ENCODE measurements around the gene CACNA2D3. TPM values are rescaled to one million over a fixed set of nuclear protein-coding genes. Genes with fewer than 3 reads are reported as not detected.
A peak's percentile ranks its signal among the peaks of the same experiment; 100 is the strongest.

CACNA2D3 gene
- total RNA-seq, 2 experiments from 2014 or later: not detected

DNA sequence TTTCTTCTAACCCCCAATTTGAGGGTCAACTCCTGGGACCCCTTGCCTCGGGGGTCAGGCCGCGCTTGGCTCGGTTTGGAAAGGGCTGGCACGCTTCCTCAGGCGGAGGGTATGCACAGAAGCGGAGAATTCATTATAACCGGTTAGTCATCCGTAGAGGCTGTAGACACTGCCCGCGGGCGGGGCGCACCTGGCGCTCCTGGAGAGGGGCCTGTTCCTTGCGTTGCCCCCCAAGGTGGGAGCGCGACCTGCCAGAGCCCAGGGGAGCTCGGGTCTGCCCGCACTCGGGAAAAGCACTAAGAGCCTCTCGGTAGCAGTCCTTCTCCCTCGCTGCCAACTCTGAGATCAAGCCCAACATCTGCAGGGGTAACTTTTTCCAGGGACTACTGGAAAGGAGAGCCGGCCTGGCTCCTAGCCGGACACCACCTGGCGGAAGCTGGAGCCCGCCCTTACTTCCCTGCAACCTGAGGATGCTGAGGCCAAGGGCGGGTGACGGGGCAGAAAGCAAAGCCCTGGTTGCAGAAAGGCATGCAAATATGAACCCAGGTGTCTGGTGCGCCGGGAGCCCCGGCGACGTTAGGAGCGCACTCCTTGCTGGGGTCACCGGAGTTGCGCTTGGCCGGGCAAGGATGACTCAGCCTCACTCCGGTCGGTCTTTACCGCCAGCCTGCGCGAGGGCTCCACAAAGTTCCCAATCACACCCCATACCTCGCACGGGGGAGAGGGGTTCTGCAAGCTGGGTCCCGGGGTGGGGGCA lies 1.5 kb upstream of the CACNA2D3 start:
- POLR2A ChIA-PET: no interaction called here
- H3K27me3 Mint-ChIP-seq: peaks cover 42% of the 10 kb centered on the region
- H3K27ac Mint-ChIP-seq: no peak overlapping the region
- H3K4me3 Mint-ChIP-seq: no peak overlapping the region
- DNase-seq (no peak), ATAC-seq (ENCODE audit: low read depth) (no peak)
- no peaks in the 10 kb centered on the region for H3K36me3 Mint-ChIP-seq
- H3K4me1 Mint-ChIP-seq: peaks cover 2% of the 10 kb centered on the region
- H3K9me3 Mint-ChIP-seq: peaks cover 3% of the 10 kb centered on the region

DNA sequence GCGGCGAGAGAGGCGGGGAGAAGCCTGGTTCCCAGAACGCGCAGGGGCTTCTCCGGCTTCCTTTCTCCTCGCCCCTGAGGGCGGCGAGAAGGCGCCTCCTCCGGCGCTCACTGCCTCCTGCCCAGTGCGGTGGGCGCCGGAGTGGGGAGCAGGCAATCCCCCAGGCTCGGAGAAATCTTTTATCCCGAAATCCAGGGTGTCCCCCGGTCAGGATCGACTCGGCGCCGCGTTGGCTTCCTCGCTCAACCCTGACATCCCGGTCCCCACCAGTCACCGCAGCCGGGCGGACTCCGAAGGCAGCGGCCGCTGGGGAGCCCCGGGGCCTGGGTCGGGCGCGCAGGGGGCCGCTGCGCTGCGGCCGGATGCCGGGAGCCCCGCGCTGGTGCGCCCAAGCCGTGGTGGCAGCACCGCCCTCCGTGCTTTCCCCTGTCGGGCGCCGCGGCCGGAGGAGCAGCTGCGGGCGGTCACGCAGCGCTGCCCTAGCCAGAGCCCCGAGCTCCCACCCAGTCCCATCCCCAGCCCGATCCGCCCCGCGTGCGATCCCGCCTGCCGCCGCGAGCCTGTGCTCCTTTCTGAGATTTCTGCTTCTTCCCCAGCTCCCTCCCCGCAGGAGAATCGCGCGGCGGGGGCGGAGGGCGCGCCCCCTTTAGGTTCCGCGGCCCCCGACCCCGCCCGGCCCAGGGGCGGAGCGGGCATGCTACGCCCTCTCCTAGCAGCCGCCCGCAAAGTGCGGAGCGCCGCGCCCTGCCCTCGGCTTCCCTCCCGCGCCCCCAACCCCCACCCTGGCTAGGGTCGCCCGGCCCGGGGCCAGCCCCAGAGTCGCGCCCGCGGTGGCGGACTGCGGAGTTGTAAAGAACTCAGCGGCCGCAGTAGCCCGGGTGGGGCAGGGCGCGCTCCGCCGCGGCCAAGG lies 683 bp upstream of the CACNA2D3 start:
- POLR2A ChIA-PET: no interaction called here
- no peak overlapping the region for H3K27ac Mint-ChIP-seq
- no peak for DNase-seq
- H3K4me3 Mint-ChIP-seq: no peak overlapping the region
- ATAC-seq (ENCODE audit: low read depth): no peak
- no peaks in the 10 kb centered on the region for H3K36me3 Mint-ChIP-seq
- peaks cover 2% of the 10 kb centered on the region for H3K4me1 Mint-ChIP-seq
- no peaks in the 10 kb centered on the region for H3K9me3 Mint-ChIP-seq
- H3K27me3 Mint-ChIP-seq: peaks cover 43% of the 10 kb centered on the region

DNA sequence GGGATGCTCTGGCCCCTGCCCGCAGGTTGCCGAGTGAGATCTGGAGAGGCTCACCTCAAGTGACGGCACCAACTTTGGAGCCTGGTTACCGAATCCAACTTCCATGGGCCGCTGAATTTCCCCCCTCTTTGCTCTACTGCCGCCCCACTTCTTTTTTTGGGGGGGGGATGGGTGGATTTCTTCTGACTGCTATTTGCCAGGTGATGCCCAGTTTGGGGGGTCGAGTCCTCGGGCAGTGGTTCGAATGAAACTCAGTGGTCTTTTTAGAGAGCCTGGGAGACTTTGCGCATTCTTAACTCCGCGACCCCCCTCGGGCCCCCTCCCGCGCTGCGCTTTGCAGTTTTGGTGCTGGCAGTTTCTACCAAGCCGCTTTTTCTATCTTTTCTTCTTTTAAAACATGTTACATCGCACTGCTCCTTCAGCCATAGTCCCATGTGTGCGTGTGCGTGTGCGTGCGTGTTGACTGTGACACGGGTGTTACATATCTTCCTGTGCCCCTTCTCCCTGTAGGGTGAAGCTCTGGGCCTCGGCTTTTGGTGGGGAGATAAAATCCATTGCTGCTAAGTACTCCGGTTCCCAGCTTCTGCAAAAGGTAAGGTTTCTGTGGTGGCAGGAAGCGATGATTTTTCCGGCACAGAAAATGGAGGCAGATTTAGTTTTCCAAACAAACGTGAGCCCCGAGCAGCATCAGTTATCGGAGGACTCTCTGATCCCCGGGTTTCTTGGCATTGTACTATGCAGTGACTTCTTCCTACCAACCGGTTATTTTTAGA lies 837 bp downstream of the CACNA2D3 start:
- H3K4me3 Mint-ChIP-seq: peak overlapping the region; percentile 36
- DNase-seq: no peak
- no peaks in the 10 kb centered on the region for H3K36me3 Mint-ChIP-seq
- ATAC-seq (ENCODE audit: low read depth): no peak
- POLR2A ChIA-PET: no interaction called here
- peaks cover 43% of the 10 kb centered on the region for H3K27me3 Mint-ChIP-seq
- no peaks in the 10 kb centered on the region for H3K9me3 Mint-ChIP-seq
- H3K4me1 Mint-ChIP-seq: peaks cover 2% of the 10 kb centered on the region
- peak overlapping the region; percentile 31 for H3K27ac Mint-ChIP-seq

DNA sequence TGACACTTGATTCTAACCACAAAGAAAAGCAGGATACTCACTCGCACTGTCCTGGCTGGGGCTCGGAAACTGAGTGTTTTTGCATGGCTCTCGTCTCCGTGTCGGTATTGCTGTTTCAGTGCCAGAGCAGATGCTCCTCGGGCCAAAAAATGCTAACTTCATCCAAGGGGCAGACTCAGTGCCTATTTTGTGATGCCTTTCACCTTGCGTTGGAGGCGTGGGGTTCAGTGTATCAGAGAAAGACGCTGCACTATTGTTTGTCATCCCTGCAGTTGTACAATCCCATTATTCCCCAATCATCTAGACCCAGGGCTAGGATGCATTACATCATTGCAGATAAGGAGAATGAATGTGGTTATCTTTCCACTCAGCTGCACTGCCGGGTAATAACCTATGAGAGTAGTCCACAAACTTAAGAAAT lies 1.4 kb downstream of the CACNA2D3 start:
- POLR2A ChIA-PET: no interaction called here
- H3K4me1 Mint-ChIP-seq: peaks cover 2% of the 10 kb centered on the region
- no peak overlapping the region for H3K4me3 Mint-ChIP-seq
- no peak overlapping the region for H3K27ac Mint-ChIP-seq
- DNase-seq (no peak), ATAC-seq (ENCODE audit: low read depth) (no peak)
- no peaks in the 10 kb centered on the region for H3K36me3 Mint-ChIP-seq
- no peaks in the 10 kb centered on the region for H3K9me3 Mint-ChIP-seq
- peaks cover 46% of the 10 kb centered on the region for H3K27me3 Mint-ChIP-seq

DNA sequence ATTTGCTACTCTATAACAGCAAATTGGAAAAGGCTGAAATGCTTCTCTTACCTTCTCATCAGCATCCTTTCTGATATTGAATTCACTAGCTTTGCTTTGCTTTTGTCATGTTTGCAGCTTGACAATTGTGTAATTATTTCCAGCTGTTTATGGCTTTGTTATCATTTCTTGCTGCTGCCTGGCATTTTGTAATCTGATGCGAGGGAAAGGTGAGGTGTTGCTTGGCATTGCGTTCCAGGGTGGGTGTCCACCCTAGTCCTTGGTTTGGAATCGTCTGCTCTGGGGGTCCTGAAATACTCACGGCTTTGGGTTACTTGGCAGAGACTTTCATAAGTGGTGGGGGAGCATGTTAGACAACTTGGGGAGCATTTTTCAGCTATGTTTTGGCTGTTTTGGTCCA lies 2.9 kb downstream of the CACNA2D3 start:
- Mint-ChIP-seq H3K9me3 (no peaks in the 10 kb centered on the region), H3K4me3 (no peak overlapping the region), H3K27ac (no peak overlapping the region), H3K36me3 (no peaks in the 10 kb centered on the region), H3K27me3 (peaks cover 38% of the 10 kb centered on the region), H3K4me1 (peaks cover 2% of the 10 kb centered on the region)
- POLR2A ChIA-PET: no interaction called here
- ATAC-seq (ENCODE audit: low read depth): no peak
- DNase-seq: no peak

DNA sequence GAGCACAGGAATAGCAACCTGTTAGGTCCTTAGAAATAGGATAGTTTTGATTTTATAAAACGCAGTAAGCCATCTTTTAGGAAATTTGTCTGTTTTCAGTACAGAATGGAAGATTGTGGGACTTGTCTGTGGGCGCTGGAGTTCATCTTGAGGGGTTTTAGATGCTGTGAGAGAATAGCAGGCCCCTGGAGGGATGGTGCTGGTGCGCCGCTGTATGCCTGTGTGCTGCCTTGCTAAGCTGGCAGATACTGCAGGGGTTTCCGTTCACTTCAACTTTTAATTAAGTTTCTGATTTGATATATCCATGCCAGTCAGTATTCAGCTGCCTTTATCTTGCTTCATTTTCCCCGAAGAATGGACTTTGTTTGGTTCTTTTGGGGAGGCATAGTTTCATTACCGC lies 4.2 kb downstream of the CACNA2D3 start:
- H3K4me1 Mint-ChIP-seq: peaks cover 2% of the 10 kb centered on the region
- POLR2A ChIA-PET: no interaction called here

DNA sequence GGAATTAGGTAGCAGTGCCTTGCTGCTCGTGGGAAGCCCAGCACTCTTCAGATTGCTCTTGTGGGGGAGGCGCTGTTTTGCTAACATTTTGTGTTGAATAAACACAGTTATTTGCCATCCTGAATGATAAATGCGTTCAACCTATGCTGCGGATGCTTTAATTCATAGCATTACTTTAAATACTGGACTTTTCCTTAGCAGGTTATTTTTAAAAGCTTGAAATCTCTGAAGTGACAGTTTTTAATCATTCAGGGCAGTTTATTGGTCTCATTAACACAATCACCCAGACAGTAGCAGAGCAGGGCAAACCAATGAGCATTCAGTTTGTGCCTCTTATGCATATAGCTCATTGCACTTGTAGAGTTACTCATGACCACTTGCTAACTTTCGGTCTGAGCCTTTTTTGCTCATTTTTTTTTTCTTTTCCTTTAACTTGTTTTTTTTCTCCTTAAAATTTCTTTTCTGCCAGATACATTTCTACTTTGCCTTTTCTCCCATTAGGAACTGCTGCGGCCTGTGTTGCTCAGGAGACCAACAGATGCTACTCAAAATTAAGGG lies 5.2 kb downstream of the CACNA2D3 start:
- Mint-ChIP-seq H3K4me1 (peaks cover 2% of the 10 kb centered on the region), H3K9me3 (no peaks in the 10 kb centered on the region), H3K27me3 (peaks cover 33% of the 10 kb centered on the region), H3K4me3 (no peak overlapping the region), H3K27ac (no peak overlapping the region), H3K36me3 (no peaks in the 10 kb centered on the region)
- DNase-seq (no peak), ATAC-seq (ENCODE audit: low read depth) (no peak)
- POLR2A ChIA-PET: no interaction called here

More for the DNA sequence above, 4.2 kb downstream of the CACNA2D3 start:
- H3K27me3 Mint-ChIP-seq: peaks cover 33% of the 10 kb centered on the region
- no peak overlapping the region for H3K4me3 Mint-ChIP-seq
- H3K27ac Mint-ChIP-seq: no peak overlapping the region
- no peaks in the 10 kb centered on the region for H3K9me3 Mint-ChIP-seq
- ATAC-seq (ENCODE audit: low read depth) (no peak), DNase-seq (no peak)
- H3K36me3 Mint-ChIP-seq: no peaks in the 10 kb centered on the region

DNA sequence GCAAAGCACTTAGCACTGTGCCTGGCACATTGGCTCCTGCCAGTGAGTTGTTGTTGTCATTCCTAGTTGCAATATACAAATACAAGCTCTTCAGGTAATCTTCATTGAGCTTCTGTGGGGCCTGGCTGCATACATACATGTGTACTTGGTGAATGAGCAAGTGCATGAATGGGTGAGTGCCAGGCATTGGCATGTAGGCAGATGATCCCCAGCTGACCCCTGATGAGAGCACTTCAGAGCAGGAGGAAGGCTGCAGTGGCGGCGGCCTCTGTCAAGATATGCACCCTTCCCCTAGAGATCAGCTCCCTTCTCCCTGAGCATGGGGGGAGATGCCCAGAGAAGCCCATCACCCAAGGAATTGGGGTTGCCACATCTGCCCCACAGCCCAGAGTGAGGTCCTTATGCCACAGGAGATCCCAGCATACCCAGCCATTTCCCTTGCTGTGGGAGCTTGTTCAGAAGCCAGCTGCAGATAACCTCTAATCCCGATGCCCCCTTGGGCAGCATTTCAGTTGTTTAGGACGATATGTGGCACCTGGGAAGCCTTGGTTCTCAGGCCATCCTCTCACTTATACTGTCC lies 8.8 kb downstream of the CACNA2D3 start:
- no peak overlapping the region for H3K4me3 Mint-ChIP-seq
- H3K36me3 Mint-ChIP-seq: no peaks in the 10 kb centered on the region
- POLR2A ChIA-PET: no interaction called here

DNA sequence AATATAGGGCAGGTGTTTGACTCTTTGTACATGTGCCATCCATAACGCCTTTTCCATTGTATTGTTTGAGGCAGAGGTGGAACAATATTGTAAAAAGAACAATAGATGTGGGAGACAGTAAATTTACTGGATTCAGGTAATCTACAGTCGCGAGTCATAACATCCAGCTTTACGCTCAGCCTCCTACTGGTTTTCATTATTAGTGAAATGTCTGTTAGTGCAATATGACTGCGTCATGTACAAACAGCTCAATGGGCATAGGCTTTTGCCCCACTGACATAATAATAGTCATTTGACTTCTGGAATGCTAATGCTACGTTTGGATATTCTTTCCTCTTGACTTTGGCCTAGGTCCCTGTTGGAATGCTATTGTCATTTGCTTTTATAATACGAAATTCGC lies 9.5 kb downstream of the CACNA2D3 start:
- H3K4me1 Mint-ChIP-seq: no peaks in the 10 kb centered on the region
- H3K36me3 Mint-ChIP-seq: no peaks in the 10 kb centered on the region
- H3K4me3 Mint-ChIP-seq: no peak overlapping the region
- H3K9me3 Mint-ChIP-seq: no peaks in the 10 kb centered on the region
- POLR2A ChIA-PET: no interaction called here
- peaks cover 4% of the 10 kb centered on the region for H3K27me3 Mint-ChIP-seq
- no peak overlapping the region for H3K27ac Mint-ChIP-seq
- ATAC-seq (ENCODE audit: low read depth): no peak
- DNase-seq: no peak

More for the DNA sequence above, 8.8 kb downstream of the CACNA2D3 start:
- H3K27ac Mint-ChIP-seq: no peak overlapping the region
- DNase-seq (no peak), ATAC-seq (ENCODE audit: low read depth) (no peak)
- no peaks in the 10 kb centered on the region for H3K4me1 Mint-ChIP-seq
- H3K9me3 Mint-ChIP-seq: no peaks in the 10 kb centered on the region
- peaks cover 4% of the 10 kb centered on the region for H3K27me3 Mint-ChIP-seq

DNA sequence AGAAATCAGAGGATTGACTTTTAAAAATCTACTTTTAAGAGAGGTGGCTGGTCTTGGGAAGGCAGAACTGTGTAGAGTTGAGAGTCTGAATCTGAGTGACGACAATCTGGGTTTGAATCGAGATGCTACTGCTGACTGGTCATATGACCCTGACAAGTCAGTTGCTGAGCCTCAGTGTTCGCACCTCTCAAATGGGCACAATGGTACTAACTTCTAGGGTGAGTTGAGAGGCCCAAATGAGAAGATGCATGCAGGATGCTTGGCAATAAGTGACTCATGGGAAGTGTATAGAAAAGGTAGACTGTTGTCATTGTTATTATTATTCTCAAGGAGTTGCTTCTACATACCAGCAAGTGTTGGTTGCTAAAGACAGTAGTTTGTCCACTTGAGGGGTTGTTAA lies 10.3 kb downstream of the CACNA2D3 start:
- H3K27ac Mint-ChIP-seq: no peak overlapping the region
- ATAC-seq (ENCODE audit: low read depth): no peak
- H3K36me3 Mint-ChIP-seq: no peaks in the 10 kb centered on the region
- no peaks in the 10 kb centered on the region for H3K9me3 Mint-ChIP-seq
- DNase-seq: no peak
- H3K27me3 Mint-ChIP-seq: peaks cover 4% of the 10 kb centered on the region
- H3K4me3 Mint-ChIP-seq: no peak overlapping the region
- POLR2A ChIA-PET: no interaction called here
- no peaks in the 10 kb centered on the region for H3K4me1 Mint-ChIP-seq

DNA sequence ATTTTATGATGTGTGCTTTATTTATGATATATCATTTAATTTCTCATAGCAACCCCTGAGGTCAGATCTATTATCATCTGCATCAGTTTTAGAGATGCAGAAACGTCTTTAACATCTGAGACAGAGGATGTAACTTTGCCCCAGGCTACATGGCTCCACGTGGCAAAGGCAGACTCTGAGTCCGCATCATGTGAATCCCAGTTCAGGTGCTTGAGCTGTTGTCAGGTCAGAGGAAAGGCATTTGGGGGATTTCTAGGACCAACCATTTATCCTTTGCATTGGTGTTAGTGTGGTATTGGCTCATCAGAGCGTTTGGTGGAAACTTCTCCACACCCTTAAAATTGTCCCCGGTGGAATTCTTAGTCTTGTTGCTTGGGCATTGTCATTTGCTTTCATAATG lies 10.8 kb downstream of the CACNA2D3 start:
- H3K27ac Mint-ChIP-seq: no peak overlapping the region
- peaks cover 4% of the 10 kb centered on the region for H3K27me3 Mint-ChIP-seq
- no peak for DNase-seq
- H3K4me3 Mint-ChIP-seq: no peak overlapping the region
- H3K9me3 Mint-ChIP-seq: no peaks in the 10 kb centered on the region
- ATAC-seq (ENCODE audit: low read depth): no peak
- no peaks in the 10 kb centered on the region for H3K36me3 Mint-ChIP-seq
- POLR2A ChIA-PET: no interaction called here
- no peaks in the 10 kb centered on the region for H3K4me1 Mint-ChIP-seq

DNA sequence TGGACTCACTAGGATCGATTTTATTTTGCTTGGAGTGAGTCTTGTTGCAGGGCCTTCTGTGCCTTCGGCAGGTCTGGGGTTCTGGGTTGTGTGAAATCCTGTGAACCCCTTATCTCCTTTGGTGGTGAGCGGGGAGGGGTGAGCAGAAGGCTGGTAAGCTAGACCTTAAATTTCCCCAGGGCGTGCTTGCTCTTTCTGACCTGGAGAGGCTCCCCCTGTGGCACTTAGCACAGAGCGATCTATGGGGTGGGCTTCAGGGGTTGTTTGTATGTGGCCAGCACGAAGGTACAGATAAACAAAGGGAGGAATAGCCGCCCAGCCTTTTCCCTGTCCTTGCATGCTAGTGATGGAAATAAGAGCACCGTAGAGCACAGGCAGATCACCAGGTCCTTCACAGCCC lies 11.8 kb downstream of the CACNA2D3 start:
- POLR2A ChIA-PET: no interaction called here

DNA sequence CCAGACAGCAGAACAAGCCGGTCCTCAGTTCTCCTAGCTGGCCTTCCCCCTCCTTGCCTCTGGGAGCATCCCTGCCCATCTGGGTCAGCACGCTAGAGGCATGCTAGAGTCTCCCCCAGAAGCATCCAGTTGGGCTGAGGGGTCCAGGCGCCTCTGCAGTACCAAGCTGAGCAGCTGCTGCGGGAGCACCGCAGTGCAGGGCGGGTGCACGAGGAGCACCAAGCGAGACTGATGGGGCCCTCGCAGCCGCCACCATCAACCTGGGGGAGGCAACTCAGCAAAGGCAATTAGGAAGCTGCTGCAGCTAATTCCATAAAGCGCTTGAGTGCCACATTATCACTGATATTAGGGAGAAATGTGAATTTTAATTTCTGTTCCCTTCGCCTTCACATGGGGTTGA lies 12.4 kb downstream of the CACNA2D3 start:
- Mint-ChIP-seq H3K27ac (no peak overlapping the region), H3K36me3 (no peaks in the 10 kb centered on the region), H3K27me3 (no peaks in the 10 kb centered on the region), H3K4me1 (no peaks in the 10 kb centered on the region), H3K4me3 (no peak overlapping the region), H3K9me3 (no peaks in the 10 kb centered on the region)
- ATAC-seq (ENCODE audit: low read depth) (no peak), DNase-seq (no peak)
- POLR2A ChIA-PET: no interaction called here

More for the DNA sequence above, 11.8 kb downstream of the CACNA2D3 start:
- Mint-ChIP-seq H3K4me3 (no peak overlapping the region), H3K4me1 (no peaks in the 10 kb centered on the region), H3K36me3 (no peaks in the 10 kb centered on the region), H3K27me3 (no peaks in the 10 kb centered on the region), H3K27ac (no peak overlapping the region), H3K9me3 (no peaks in the 10 kb centered on the region)
- ATAC-seq (ENCODE audit: low read depth): no peak
- no peak for DNase-seq
